ENCODE results near the gene TUBA4B. TPM values are rescaled to one million over a fixed set of nuclear protein-coding genes. Genes with fewer than 3 reads are reported as not detected.

Gene TUBA4B
- total RNA-seq, 2 experiments from 2014 or later = not detected

DNA sequence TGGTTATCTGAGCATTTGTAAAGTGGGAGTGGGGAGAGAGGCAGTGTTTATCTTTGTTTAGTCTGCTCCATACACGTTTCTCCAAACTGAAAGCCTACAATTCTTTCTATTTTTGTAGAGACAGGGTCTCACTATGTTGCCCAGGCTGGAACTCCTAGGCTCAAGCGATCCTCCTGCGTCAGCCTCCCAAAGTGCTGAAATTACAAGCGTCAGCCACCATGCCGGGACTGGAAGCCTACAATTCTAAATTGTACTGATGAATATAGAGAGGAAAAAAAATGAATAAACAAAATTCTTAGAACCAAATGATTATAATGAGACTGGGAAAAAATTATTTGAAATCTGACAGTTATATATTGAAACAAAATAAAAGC lies 47.9 kb upstream of the TUBA4B start:
- Histone ChIP-seq H4K20me1 (ENCODE audit: insufficient read depth, low read length) (no peaks in the 10 kb centered on the region), H3K9me2 (ENCODE audit: insufficient read depth, low read length) (no peaks in the 10 kb centered on the region), H3K4me3 (ENCODE audit: low read depth, low read length, poor library complexity, severe bottlenecking) (no peak overlapping the region), H3K27ac (ENCODE audit: low read depth, low read length, poor library complexity, severe bottlenecking) (no peak overlapping the region), H2AFZ (ENCODE audit: low read length) (no peak overlapping the region), H3K4me2 (ENCODE audit: low read length) (no peak overlapping the region), H3K36me3 (ENCODE audit: insufficient read depth, low read length) (peaks cover 26% of the 10 kb centered on the region), H3K79me2 (ENCODE audit: insufficient read depth, low read depth, low read length) (peaks cover 4% of the 10 kb centered on the region; the same call in 1 of the 2 replicates), H3K9me3 (ENCODE audit: low read length) (peaks cover 8% of the 10 kb centered on the region; the same call in 1 of the 2 replicates), H3K4me1 (ENCODE audit: insufficient read depth, low read length, poor library complexity, severe bottlenecking) (peaks cover 17% of the 10 kb centered on the region)
- ChIA-PET CTCF (ENCODE audit: unreplicated experiment) (interaction anchor here (1.4 kb wide), 1 partner anchor 90 kb away, joined by 4 read pairs; no protein-coding TSS in a partner anchor), POLR2A (interaction anchor here (1.7 kb wide), 1 partner anchor 26 kb away, joined by 7 read pairs; no protein-coding TSS in a partner anchor)
- TF ChIP-seq CTCF (conservative IDR thresholded peaks at IDR 0.05; ENCODE audit: low read length) = no peak
- no peak for TF ChIP-seq EZH2phosphoT487 (IDR thresholded peaks at IDR 0.05; ENCODE audit: borderline replicate concordance, low read depth, low read length)
- no TSS peak for BruUV-seq (replicated peaks)
- intact Hi-C loops (cut with micrococcal nuclease; ENCODE audit: unreplicated experiment) = no loop called here
- DNase-seq (ENCODE audit: low spot score) = no peak

GRCh38 chr2:219205981-219206327 lies 47.1 kb upstream of the TUBA4B start:
- Histone ChIP-seq H3K9me3 (ENCODE audit: low read length) (peaks cover 8% of the 10 kb centered on the region; the same call in 1 of the 2 replicates), H3K9me2 (ENCODE audit: insufficient read depth, low read length) (no peaks in the 10 kb centered on the region), H3K4me3 (ENCODE audit: low read depth, low read length, poor library complexity, severe bottlenecking) (peak overlapping the region; percentile 69), H3K36me3 (ENCODE audit: insufficient read depth, low read length) (peaks cover 33% of the 10 kb centered on the region), H3K4me2 (ENCODE audit: low read length) (peak overlapping the region; percentile 81), H2AFZ (ENCODE audit: low read length) (peak overlapping the region; percentile 85), H3K27ac (ENCODE audit: low read depth, low read length, poor library complexity, severe bottlenecking) (peak overlapping the region; percentile 76), H3K4me1 (ENCODE audit: insufficient read depth, low read length, poor library complexity, severe bottlenecking) (peaks cover 17% of the 10 kb centered on the region), H3K79me2 (ENCODE audit: insufficient read depth, low read depth, low read length) (peaks cover 4% of the 10 kb centered on the region; the same call in 1 of the 2 replicates), H4K20me1 (ENCODE audit: insufficient read depth, low read length) (no peaks in the 10 kb centered on the region)
- CTCF ChIA-PET (ENCODE audit: unreplicated experiment) = interaction anchor here (0.5 to 1.4 kb wide), 2 partner anchors 9 to 89 kb away, joined by 4 to 5 read pairs; no protein-coding TSS in a partner anchor
- no TSS peak for BruUV-seq (replicated peaks)
- POLR2A ChIA-PET = interaction anchor here (0.6 to 2.0 kb wide), 17 partner anchors 9 to 87 kb away, joined by 3 to 23 read pairs (median 4); partner anchors contain the start of genes CNPPD1, DNAJB2, GLB1L and STK16
- TF ChIP-seq CTCF (conservative IDR thresholded peaks at IDR 0.05; ENCODE audit: low read length) (no peak), EZH2phosphoT487 (IDR thresholded peaks at IDR 0.05; ENCODE audit: borderline replicate concordance, low read depth, low read length) (no peak)
- intact Hi-C loops (cut with micrococcal nuclease; ENCODE audit: unreplicated experiment) = loop anchor here (1.0 kb wide), 5 partner anchors 23 to 71 kb away; partner anchors contain the start of genes ANKZF1, ATG9A and NHEJ1
- no peak for DNase-seq (ENCODE audit: low spot score)
